GM12801 (cell line): Measurements from ENCODE around the gene ZBTB2.

ENCODE experiments used
- TF ChIP-seq, protein P1 (sequence below): IDR thresholded peaks from one replicate; pipeline ENCODE4 v1.5.1; 2011; ENCODE audit warnings: control low read depth; ENCODE audit not compliant: insufficient read length; ENCODE audit errors: extremely low read depth

ZBTB2 gene

DNA sequence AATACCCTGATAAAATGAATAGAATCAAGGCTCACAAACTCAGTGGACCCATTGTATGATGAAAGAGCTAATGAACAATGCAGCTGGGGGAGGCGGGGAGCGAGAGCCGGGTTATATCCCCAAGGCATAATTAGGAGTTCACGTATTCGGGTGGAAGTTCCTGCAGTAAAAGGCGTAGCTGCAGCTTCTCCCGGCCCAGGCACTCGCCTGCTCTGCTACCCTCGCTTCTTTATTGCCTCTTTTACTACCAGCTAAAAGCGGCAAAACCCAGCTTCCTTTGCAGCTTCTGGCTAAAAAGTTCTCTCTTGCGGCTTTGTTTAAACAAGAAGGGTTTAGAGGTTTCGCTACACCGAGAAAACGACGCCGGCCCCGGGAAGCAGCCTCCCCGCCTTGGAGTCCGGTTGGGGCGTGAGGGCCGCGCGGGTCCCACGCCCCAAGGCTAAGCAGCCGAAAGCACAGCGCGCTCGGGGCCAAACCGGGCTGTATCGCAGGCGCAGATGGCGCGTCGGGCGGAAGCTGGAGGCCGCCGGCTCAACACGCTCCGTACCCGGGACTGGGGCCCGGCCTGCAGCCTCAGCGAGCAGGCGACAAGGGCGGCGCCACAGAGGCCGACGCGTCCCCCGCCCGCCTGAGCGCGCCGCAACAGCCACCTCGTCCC lies 1.6 kb downstream of the ZBTB2 start:
- TF ChIP-seq, protein P1, sequence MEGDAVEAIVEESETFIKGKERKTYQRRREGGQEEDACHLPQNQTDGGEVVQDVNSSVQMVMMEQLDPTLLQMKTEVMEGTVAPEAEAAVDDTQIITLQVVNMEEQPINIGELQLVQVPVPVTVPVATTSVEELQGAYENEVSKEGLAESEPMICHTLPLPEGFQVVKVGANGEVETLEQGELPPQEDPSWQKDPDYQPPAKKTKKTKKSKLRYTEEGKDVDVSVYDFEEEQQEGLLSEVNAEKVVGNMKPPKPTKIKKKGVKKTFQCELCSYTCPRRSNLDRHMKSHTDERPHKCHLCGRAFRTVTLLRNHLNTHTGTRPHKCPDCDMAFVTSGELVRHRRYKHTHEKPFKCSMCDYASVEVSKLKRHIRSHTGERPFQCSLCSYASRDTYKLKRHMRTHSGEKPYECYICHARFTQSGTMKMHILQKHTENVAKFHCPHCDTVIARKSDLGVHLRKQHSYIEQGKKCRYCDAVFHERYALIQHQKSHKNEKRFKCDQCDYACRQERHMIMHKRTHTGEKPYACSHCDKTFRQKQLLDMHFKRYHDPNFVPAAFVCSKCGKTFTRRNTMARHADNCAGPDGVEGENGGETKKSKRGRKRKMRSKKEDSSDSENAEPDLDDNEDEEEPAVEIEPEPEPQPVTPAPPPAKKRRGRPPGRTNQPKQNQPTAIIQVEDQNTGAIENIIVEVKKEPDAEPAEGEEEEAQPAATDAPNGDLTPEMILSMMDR, result no peak

DNA sequence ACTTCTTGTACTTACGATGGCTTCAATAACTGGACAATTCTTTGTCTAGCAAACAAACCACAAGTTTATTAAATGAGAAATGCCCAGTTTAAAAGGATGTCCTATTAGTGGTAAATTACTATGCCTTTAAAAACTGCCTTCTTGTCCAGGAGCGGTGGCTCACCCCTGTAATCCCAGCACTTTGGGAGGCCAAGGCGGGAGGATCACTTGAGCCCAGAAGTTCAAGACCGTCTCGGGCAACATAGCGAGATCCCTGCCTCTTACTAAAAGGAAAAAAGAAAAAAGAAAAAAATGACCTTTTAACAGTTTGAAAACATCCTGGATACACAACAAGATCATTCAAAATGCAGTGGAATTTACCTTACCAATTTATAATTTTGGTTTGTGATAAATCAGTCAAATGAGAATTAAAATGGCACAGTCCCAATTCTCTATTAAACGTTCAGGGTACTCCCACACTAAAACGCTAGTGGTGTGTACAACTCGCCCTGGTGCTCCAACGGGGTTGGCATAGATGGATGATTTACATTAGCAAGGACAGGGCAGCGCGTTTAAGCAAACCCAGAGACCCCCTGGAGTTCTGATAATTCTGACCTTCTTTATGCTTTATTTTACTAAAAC lies 2.3 kb downstream of the ZBTB2 start:
- TF ChIP-seq, protein P1, result no peak

DNA sequence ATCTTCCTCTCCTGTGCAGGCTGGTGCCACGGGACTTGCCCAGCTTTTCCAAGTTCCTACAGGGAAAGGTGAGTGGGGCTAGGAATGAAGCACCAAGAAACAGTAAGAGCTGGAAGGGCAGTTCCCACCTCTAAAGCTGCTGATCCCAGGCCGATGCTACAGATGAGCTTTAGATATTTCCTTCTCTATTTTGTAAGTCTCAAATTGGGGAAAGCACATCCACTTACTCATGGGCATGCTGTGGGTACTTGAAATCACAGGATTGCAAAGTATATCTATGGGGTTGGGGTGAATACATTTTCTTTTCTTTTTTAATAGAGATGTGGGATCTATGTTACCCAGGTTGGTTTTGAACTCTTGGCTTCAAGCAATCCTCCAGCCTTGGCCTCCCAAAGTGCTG lies 3.1 kb downstream of the ZBTB2 start:
- TF ChIP-seq, protein P1, result no peak

DNA sequence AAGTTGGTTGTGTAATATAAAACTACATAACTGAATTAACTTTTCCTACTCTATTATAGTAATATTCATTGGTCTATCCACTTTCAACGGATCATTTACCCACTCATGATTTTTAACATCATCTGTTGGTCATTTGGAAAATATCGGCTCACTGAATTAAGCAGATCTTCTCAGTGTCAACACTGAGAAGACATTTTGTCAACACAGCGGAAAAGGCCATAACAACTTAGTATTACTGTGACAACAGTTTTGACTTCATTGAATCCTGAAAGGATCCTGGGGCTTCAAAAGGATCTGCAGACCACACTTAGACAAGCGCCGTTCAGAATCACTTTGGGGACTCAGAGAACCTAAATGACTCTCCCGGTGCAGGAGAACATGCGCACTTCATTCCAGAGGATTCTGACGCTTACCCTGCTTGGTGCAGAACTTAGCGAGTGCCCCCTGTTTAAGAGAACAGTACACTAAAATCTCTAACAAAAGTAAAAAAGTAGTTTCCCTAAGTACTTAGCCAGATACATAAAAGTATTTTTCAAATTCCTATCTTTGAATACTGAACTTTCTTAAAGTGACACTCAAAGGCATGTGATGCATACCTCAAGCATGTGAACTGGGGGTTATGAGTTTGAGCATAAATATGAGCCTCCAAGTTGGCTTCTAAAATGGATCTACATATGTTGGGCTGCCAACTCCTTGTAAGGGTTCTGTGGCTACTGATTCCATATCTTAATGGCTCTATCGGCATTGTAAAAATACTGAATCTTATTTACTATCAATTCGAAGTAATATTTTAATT lies 4.0 kb downstream of the ZBTB2 start:
- TF ChIP-seq, protein P1, result no peak

DNA sequence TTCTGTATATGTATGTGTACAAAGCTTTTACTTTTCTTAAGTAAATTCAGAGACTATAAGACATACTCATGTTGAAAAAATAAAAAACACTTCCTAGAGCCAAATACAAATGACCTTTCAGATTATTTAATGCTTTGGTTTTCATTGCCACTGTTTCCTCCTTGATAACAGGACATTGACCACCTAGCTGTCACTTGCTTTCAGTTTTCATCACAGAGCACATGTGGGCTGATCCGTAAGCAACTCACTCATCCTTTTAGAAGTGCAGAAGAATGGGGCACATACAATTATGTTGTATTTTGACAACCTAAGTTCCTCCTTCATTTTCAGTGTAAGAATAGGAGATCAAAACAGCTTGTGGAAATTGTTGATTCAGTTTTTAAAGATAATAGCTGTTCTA lies 6.2 kb downstream of the ZBTB2 start:
- TF ChIP-seq, protein P1, result no peak

DNA sequence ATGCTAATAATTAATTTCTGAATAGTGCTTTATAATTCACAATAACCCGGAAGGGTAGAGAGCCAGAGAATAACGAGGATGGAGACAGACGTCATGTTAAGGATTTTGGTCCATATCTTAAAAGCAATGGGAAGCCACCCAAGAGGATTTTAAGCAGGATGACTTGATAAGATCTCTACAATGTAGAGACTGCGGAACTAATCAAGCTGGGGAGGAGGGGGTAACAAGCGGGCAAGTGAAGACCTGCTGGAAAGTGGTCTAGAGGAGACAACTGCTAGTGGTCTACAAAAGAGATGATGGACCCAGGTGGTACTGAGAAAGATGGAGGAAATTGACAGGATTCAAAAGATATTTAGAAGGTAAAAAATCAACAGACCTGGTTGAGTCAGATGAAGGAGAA lies 7.2 kb downstream of the ZBTB2 start:
- TF ChIP-seq, protein P1, result no peak

DNA sequence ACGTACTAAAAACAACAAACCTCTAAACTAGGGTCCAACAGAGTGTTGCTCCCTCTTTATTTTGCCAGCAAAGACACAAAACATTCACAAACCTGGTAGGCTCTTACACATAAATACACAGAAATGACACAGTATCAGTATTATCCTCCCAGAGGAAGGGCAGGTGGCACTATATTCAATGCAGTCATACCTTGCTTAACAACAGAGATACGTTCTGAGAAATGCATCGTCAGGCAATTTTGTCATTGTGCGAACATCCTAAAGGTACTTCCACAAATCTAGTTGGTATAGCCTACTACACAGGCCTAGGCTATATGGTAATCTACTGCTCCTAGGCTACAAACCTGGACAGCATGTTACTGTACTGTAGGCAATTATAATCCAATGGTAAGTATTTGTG lies 9.6 kb downstream of the ZBTB2 start:
- TF ChIP-seq, protein P1, result no peak
